GM19452 (cell line): ENCODE measurements around the gene DRD5.

ENCODE experiments used
- ATAC-seq: cut with Tn5 transposase; IDR thresholded peaks from one replicate; pipeline ENCODE4 v1.9.1; 2021; ENCODE audit not compliant: unreplicated experiment

Gene DRD5

DNA sequence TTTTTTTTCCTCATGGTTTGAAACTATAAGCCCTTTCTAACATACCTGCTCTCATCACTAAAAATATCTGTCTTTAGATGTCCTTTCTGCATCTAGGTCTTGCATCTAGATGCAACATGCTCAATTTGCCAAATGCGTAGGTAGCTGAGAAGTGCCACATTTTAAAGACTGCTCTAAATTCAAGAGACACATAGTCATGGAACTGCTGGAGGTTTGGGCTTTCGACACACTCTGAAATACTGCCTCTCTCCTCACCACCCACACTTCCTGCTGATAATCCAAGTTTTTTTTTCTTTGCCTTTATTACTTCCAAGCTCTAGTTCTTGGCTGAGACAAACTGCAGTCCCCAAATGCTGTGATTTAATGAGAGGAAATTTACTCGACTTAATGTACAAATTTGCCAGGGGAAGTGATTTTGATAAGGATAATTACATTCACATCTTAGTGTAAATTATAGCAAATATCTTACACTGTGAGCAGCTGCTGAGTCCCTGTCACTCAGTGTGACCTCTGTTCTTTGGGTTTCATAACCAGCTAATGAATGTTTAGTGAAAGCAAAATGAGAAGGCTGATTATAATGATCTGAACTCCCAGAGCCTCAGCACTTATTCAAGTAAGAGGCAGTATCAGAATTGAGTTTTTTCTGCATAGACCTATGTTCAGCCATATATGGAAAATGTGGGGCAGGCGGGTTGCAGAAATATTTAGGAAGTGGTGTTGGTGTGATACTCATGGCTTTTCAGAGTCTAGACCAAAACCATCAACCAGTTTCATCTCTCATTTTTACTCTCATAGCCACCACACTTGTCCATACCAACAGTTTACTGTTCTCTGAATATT lies 31.3 kb downstream of the DRD5 start:
- peak; percentile 92 for ATAC-seq

DNA sequence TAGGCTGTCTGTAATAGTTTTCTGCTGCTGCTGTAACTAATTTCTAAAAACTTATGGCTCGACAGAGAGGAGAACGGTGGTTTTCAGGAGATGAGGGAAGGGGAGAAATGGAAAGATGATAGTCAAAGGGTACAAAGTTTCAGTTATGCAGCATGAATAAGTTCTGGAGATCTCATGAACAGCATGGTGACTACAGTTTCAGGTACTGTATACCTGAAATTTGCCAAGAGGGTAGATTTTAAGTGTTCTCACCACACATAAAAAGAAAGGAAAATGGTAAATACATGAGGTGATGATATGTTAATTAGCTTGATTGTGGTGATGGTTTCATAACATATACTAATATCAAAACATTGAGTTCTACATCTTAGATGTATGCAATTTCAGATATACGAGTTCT lies 34.9 kb downstream of the DRD5 start:
- no peak for ATAC-seq

DNA sequence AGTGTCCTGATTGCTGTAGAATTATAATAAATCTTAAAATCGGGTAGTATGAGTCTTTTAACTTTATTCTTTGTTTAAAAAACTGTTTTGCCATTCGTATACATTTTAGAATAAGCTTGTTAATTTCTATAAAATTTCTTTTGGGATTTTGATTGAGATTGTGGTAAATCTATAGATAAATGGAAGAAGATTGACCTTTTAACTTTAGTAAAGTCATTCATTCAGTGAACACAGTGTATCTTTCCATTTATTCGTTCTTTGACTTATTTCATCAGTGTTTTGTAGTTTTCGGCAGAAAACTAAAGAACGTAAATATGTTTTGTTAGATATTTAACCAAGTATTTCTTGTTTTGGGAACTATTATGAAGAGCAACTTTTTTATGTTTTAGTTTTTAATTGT lies 38.9 kb downstream of the DRD5 start:
- ATAC-seq = no peak

DNA sequence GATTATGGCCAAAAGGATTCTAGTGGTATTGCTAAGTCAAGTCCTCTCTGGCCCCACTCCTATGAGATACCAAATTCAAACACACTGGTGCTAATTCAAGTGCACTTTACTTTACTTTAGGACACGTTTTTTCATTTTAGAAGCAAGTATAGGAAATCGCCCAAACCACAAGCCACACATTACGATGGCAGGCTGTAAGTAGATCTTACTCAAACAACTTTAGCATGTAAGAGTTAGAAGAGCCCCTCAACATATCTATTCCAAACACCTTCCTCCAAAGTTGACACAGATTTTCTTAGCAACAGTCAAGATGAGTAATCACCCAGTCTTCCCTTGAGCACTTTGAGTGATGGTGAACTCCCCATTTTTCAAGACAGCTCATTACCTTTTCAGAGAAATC lies 43.6 kb downstream of the DRD5 start:
- ATAC-seq = no peak

DNA sequence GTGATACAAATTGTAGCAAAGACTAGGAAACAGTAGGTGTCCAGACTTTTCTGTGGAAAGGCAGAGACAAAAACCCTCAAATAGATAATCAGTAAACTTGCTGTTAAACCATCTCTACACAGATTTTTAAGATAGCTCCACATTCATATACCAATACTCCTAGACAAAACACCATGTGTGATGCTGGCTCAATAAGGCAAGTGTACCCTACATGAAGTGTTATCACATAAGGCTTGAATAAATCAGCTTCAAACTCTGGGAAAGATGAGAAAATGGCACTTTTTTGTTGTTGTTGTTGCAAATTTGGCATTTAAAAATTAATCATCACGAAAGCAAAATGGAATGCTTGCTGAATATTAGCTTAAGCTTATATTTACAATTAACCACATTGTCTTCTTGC lies 45.1 kb downstream of the DRD5 start:
- no peak for ATAC-seq

DNA sequence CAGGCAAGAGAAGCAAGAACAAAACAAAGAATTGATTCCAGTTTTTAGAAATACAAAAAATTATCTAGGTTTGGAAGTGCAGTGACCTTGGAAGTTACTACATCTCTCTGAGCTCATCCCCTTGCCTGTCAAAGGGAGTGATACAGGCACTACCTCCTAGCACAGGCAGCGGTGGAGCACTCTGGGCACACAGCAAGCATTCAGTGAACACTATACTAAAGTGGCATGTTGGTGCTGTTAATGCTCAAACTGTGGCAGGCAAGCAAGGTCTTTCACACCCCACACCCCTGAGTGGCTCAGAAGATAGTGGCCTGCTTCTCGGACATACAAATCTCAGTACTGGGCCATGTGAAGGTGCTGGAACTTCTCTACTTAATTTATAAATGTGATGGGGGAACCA lies 51.2 kb downstream of the DRD5 start:
- no peak for ATAC-seq

DNA sequence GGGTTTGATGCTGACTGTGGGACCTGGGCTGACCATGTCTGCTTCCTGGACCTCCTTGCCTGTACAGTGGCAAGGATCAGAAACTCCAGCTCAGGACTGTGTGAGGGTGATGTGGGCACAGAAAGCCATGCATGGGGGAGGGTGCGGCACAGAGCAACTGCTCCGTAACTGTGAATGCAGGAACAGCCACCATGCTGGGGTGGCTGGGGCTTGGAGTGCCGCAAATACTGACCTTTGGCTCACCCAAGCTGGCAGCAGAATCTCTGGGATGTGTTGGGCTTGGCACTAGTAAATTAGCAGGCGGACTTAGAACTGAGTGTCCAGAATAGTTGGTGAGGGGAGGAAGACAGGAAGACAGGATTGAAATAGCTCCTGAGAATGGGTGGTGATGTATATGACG lies 52.0 kb downstream of the DRD5 start:
- no peak for ATAC-seq
